ENCODE data around the gene ZBTB45.
"Not testable (repeated sequence)": the region's sequence is repeated elsewhere in the genome, so short reads cannot be mapped to it uniquely, and the experiment has no call there.

ZBTB45 gene

GRCh38 chr19:58554494-58555368 lies 35.1 kb upstream of the ZBTB45 start, which contains the start of gene CHMP2A:
Gene CHMP2A, minus strand, starts transcription at chr19:58555105. Its CDS starts 893 bp downstream, at chr19:58554212.
- no peak for DNase-seq

- DNase-seq, result no peak
These were observed 34.3 kb upstream of the ZBTB45 start for GRCh38 chr19:58553799-58554493.

GRCh38 chr19:58552655-58553054 lies 33.0 kb upstream of the ZBTB45 start:
- DNase-seq, result no peak

- DNase-seq, result no peak
These were observed 32.2 kb upstream of the ZBTB45 start for GRCh38 chr19:58551577-58552471.

- DNase-seq, result no peak
These were observed 31.5 kb upstream of the ZBTB45 start for GRCh38 chr19:58551123-58551497.

GRCh38 chr19:58550362-58551122 lies 30.9 kb upstream of the ZBTB45 start:
- DNase-seq, result no peak

GRCh38 chr19:58549664-58550361 lies 30.2 kb upstream of the ZBTB45 start:
- no peak for DNase-seq

- DNase-seq, result no peak
These were observed 29.5 kb upstream of the ZBTB45 start for GRCh38 chr19:58548859-58549663.

- no peak for DNase-seq
These were observed 28.0 kb upstream of the ZBTB45 start for GRCh38 chr19:58547323-58548312.

- no peak for DNase-seq
These were observed 26.5 kb upstream of the ZBTB45 start for GRCh38 chr19:58546019-58546530.

GRCh38 chr19:58545286-58546018 lies 25.8 kb upstream of the ZBTB45 start:
- DNase-seq, result no peak

GRCh38 chr19:58544591-58545285 lies 25.1 kb upstream of the ZBTB45 start:
- DNase-seq, result no peak

- no peak for DNase-seq
These were observed 24.4 kb upstream of the ZBTB45 start, which contains the start of gene TRIM28 for GRCh38 chr19:58543826-58544590. Gene TRIM28, plus strand, starts transcription at chr19:58544064. Its CDS starts 694 bp downstream, at chr19:58544758.

GRCh38 chr19:58542641-58543372 lies 23.2 kb upstream of the ZBTB45 start:
- not testable (repeated sequence) for DNase-seq

- DNase-seq, result not testable (repeated sequence)
These were observed 19.6 kb upstream of the ZBTB45 start for GRCh38 chr19:58539169-58539559.
